Stimulated activated CD8-positive, alpha-beta memory T cell treated with anti-CD3 and anti-CD28 coated beads, Interleukin-7, amount 100 ng/mL, for 1 hour (primary cell): ENCODE results near the gene AP3B2.

Experiments
- DNase-seq, 2 donors: peaks; one replicate each; pipeline ENCODE4 v3.0.0-alpha.2; 2020; ENCODE audit warnings: low read depth in 2 of 2

AP3B2 gene

GRCh38 chr15:82698711-82699345 is 10.8 kb downstream of the AP3B2 start:
- DNase-seq, result no peak

GRCh38 chr15:82697735-82698407 is 11.8 kb downstream of the AP3B2 start:
- DNase-seq, result no peak

- DNase-seq, result no peak
Measured at GRCh38 chr15:82692171-82692570, 17.5 kb downstream of the AP3B2 start.

GRCh38 chr15:82689147-82689546 is 20.5 kb downstream of the AP3B2 start:
- no peak for DNase-seq

- DNase-seq, result no peak
Measured at GRCh38 chr15:82688691-82689090, 21.0 kb downstream of the AP3B2 start.

- no peak for DNase-seq
Measured at GRCh38 chr15:82681371-82681770, 28.3 kb downstream of the AP3B2 start.

- DNase-seq, result peak; percentile 55 to 58
Measured at GRCh38 chr15:82680200-82681102, 29.2 kb downstream of the AP3B2 start.

GRCh38 chr15:82679626-82680199 is 30.0 kb downstream of the AP3B2 start:
- DNase-seq, result no peak

- DNase-seq, result no peak
Measured at GRCh38 chr15:82677720-82678323, 31.9 kb downstream of the AP3B2 start.

- no peak for DNase-seq
Measured at GRCh38 chr15:82674873-82675272, 34.8 kb downstream of the AP3B2 start.

GRCh38 chr15:82670699-82671098 is 39.0 kb downstream of the AP3B2 start:
- DNase-seq, result no peak

- DNase-seq, result no peak
Measured at GRCh38 chr15:82666606-82667005, 43.1 kb downstream of the AP3B2 start.

- no peak for DNase-seq
Measured at GRCh38 chr15:82664021-82664420, 45.7 kb downstream of the AP3B2 start.

GRCh38 chr15:82663186-82663600 is 46.5 kb downstream of the AP3B2 start:
- no peak for DNase-seq

GRCh38 chr15:82662641-82663040 is 47.0 kb downstream of the AP3B2 start:
- no peak for DNase-seq

GRCh38 chr15:82660378-82660777 is 49.3 kb downstream of the AP3B2 start:
- no peak for DNase-seq

- DNase-seq, result no peak
Measured at GRCh38 chr15:82656641-82657266, 52.9 kb downstream of the AP3B2 start.

GRCh38 chr15:82655606-82656005 is 54.1 kb downstream of the AP3B2 start:
- no peak for DNase-seq

GRCh38 chr15:82653483-82654168 is 56.0 kb downstream of the AP3B2 start:
- no peak for DNase-seq

- DNase-seq, result no peak
Measured at GRCh38 chr15:82651708-82652107, 58.0 kb downstream of the AP3B2 start.
